ENCODE results near the gene DPPA3. TPM values are rescaled to one million over a fixed set of nuclear protein-coding genes. Genes with fewer than 3 reads are reported as not detected.

The DPPA3 gene
- total and polyA plus RNA-seq, 2 donors (not counting 3 experiments of a cell fraction or from before 2014, with no cell fraction given), result not detected

GRCh38 chr12:7748852-7749251 lies 37.6 kb downstream of the DPPA3 start:
- TF ChIP-seq JUN (IDR thresholded peaks at IDR 0.05; ENCODE audit: borderline replicate concordance, insufficient read depth, insufficient read length, low read depth) (no peak), EZH2 (IDR thresholded peaks at IDR 0.05; ENCODE audit: borderline replicate concordance, low read depth, low read length, severe bottlenecking) (no peak), MYC (IDR thresholded peaks at IDR 0.05; ENCODE audit: low read depth, low read length) (no peak), MAX (IDR thresholded peaks at IDR 0.05; ENCODE audit: insufficient read depth, insufficient read length) (no peak), FOS (IDR thresholded peaks at IDR 0.05; ENCODE audit: borderline replicate concordance, insufficient read depth, low read length) (no peak), CTCF (IDR thresholded peaks at IDR 0.05; ENCODE audit: extremely low read depth in 1 of 2, insufficient read depth in 1 of 2, low read depth in 1 of 2, low read length in 2 of 2) (no peak), GATA2 (IDR thresholded peaks at IDR 0.05; ENCODE audit: insufficient read depth, insufficient read length, low read depth, low read length) (no peak), POLR2A (IDR thresholded peaks at IDR 0.05; ENCODE audit: low read depth, low read length) (no peak), POLR2AphosphoS5 (IDR thresholded peaks at IDR 0.05; ENCODE audit: insufficient read depth, low read depth, low read length) (no peak)
- H3K4me3 ChIP-seq (replicated peaks in 1 of 3; ENCODE audit: insufficient read depth in 1 of 3, low read depth in 1 of 3, low read length in 3 of 3), result no peak overlapping the region
- no peaks in the 10 kb centered on the region for H3K9me3 ChIP-seq (replicated peaks; ENCODE audit: control insufficient read depth, insufficient read depth, low read length)
- ChIA-PET POLR2A (no interaction called here), CTCF (no interaction called here)
- no peaks in the 10 kb centered on the region for H3K4me1 ChIP-seq (ENCODE audit: control insufficient read depth, extremely low read depth, insufficient read depth, low read length)
- no peak overlapping the region for H3K4me2 ChIP-seq (ENCODE audit: insufficient read depth, low read length)
- DNase-seq (ENCODE audit: low read depth, low spot score) (no peak), FAIRE-seq (no peak)
- H3K27me3 ChIP-seq (ENCODE audit: control insufficient read depth in 2 of 2, insufficient read depth in 2 of 2, low read length in 2 of 2), result no peaks in the 10 kb centered on the region
- no peak overlapping the region for H2AFZ ChIP-seq (ENCODE audit: low read depth, low read length)
- BruUV-seq (replicated peaks), result no TSS peak
- dilution Hi-C loops (cut with MboI; ENCODE audit: extremely low pct_ligation_motif_present, low sequenced_read_pairs) (no loop called here), intact Hi-C loops (cut with micrococcal nuclease) (no loop called here)
- no peak overlapping the region for H3K9ac ChIP-seq (replicated peaks; ENCODE audit: extremely low read depth, insufficient read depth, low read length)
- H4K20me1 ChIP-seq (replicated peaks; ENCODE audit: control insufficient read depth, extremely low read depth, insufficient read depth, low read length), result no peaks in the 10 kb centered on the region
- no peaks in the 10 kb centered on the region for H3K79me2 ChIP-seq (ENCODE audit: control insufficient read depth, insufficient read depth, low read length)
- no peaks in the 10 kb centered on the region for H3K9me1 ChIP-seq (replicated peaks; ENCODE audit: control insufficient read depth, extremely low read depth, insufficient read depth, low read length)
- H3K36me3 ChIP-seq (ENCODE audit: control insufficient read depth in 2 of 2, extremely low read depth in 1 of 2, insufficient read depth in 2 of 2, low read length in 2 of 2), result no peaks in the 10 kb centered on the region
- no peak overlapping the region for H3K27ac ChIP-seq (ENCODE audit: insufficient read depth, low read depth, low read length)
